Hematopoietic multipotent progenitor cell treated with erythropoietin and hydrocortisone succinate and interleukin-3 and kit ligand, for 6 days (in vitro differentiated cells): ENCODE data around the gene DLGAP5.

ENCODE experiments used
- DNase-seq: peaks from one replicate; pipeline ENCODE4 v3.0.0-alpha.2; 2015

The DLGAP5 gene

GRCh38 chr14:55180434-55180833, 11.0 kb downstream of the DLGAP5 start:
- no peak for DNase-seq

DNA sequence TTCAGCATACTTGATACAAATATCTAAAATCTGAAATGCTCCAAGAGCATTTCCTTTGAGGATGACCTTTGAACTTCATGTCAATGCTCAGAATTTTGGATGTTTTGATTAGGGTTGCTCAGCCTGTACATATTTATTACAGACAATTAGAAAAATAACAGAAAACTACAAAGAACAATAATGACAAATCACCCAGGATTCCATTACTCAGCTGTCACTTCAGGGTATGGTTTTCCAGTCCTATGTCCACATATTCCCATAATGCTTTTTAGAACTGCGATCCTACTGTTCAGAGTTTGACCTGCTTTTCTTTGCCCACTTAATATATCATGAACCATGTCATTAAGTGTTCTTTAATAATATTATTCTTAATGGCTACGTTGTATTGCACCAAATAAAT, 11.4 kb downstream of the DLGAP5 start:
- no peak for DNase-seq

GRCh38 chr14:55170526-55170925, 20.9 kb downstream of the DLGAP5 start:
- no peak for DNase-seq

DNA sequence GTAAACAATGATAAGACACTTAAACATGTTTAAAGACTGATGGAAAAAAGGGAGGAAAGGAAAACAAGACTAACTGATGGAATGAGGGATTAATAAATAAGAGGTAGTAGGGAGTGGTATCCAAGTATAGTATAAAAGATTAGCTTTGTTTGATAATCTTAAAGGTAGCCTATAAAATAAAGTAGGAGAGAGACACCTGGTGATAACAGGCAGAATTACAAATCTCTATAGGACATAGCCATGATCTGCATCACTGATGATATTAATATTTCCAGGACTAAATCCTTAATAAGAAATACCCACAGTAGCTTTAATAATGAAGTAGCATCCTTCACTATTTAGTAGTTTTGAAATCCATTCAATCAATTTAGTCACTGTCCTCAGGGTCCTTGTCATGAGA, 30.4 kb downstream of the DLGAP5 start:
- DNase-seq = peak; percentile 68

GRCh38 chr14:55158412-55158811, 33.0 kb downstream of the DLGAP5 start:
- DNase-seq = no peak

- DNase-seq = no peak
Measured at GRCh38 chr14:55157080-55157479, 34.3 kb downstream of the DLGAP5 start.

- no peak for DNase-seq
Measured at GRCh38 chr14:55153951-55154350, 37.4 kb downstream of the DLGAP5 start.

DNA sequence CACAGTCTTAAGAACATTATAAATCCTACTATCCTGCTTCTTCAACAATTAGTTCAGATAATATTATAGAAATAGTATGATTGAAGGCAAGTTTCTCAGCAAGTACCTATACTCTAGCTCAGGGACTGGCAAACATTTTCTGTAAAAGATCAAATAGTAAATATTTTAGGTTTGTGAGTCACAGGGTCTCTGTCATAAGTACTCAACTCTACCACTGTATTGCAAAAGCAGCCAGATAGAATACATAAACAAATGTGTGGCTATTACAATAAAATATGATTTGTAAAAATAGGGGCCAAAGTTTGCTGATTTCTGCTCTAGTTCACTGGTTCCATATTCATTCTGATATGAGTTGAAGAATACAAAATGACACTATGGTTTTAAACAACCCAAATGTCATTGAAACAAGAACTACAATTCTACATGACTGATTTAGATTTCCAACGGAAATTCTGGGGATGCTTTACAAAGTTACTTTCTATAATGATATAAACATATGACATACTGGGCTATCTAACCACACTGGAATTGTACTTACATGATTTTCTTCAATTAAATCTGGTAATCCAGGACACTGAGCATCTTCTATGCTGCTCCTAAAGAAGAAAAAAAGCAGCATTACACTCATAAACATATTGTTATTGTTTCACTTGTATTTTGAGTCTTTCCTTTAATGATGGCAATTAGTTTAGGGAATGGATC, 39.2 kb downstream of the DLGAP5 start:
- DNase-seq = no peak

GRCh38 chr14:55151601-55152000, 39.8 kb downstream of the DLGAP5 start:
- DNase-seq = no peak

GRCh38 chr14:55146425-55146824, 45.0 kb downstream of the DLGAP5 start:
- no peak for DNase-seq

DNA sequence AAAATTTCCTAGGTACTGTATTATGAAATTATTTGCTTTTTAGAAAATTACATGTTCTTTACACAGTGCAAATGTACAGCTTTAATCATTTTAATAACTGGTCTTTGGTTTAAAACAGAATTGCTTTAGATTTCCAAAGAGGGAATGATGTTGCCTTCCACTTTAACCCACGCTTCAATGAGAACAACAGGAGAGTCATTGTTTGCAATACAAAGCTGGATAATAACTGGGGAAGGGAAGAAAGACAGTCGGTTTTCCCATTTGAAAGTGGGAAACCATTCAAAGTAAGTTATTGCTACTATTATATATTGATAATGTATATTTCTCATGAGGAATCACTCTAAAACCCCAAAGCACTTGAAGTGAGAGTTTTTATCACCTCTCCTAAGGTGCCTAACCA, 48.9 kb downstream of the DLGAP5 start:
- no peak for DNase-seq

GRCh38 chr14:55141825-55142224, 49.6 kb downstream of the DLGAP5 start:
- no peak for DNase-seq

- no peak for DNase-seq
Measured at GRCh38 chr14:55139696-55140509, 51.5 kb downstream of the DLGAP5 start.

- no peak for DNase-seq
Measured at GRCh38 chr14:55139141-55139540, 52.2 kb downstream of the DLGAP5 start.

- peak; percentile 45 for DNase-seq
Measured at GRCh38 chr14:55138091-55138490, 53.3 kb downstream of the DLGAP5 start.

- DNase-seq = no peak
Measured at GRCh38 chr14:55136885-55137786, 54.2 kb downstream of the DLGAP5 start.

DNA sequence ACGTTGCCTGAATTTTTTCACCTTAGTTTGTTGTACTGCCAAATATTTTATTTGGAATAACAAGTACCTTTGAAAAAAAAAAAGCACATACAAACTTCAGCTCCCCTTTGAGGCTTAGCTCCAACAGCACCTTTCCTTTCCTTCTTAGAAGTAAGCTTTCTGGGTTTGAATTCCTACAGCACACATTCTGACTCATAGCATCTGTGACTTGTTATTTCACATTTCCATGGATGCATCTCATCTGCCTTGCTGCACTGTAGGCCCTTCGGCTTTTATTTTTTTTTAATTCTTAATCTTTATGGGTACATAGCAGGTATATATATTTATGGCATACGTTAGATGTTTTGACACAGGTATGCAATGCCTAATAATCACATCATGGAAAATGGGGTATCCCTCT, 55.1 kb downstream of the DLGAP5 start:
- DNase-seq = no peak

GRCh38 chr14:55133416-55133815, 58.0 kb downstream of the DLGAP5 start:
- peak; percentile 57 for DNase-seq

GRCh38 chr14:55131370-55132137, 59.8 kb downstream of the DLGAP5 start:
- peak; percentile 50 for DNase-seq

DNA sequence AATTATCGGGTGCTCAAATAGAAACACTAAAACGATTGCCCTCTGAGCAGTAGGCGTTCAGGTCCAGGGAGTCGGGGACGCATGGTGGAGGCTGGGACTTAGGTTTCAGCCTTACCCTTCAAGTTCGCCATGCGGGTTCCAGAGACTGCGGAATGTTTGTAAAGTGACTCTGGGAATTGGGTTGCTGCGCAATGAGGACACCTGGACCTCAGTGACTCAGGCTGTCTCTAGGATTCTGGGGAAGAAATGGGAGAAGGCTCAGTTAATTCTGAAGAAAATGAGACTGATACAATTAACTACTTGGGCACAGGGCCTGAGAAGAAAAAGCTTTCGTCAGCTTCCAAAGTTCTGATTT, 61.2 kb downstream of the DLGAP5 start:
- no peak for DNase-seq

GRCh38 chr14:55129428-55130195, 61.8 kb downstream of the DLGAP5 start:
- peak; percentile 51 for DNase-seq

- DNase-seq = peak; percentile 79
Measured at GRCh38 chr14:55129086-55129427, 62.3 kb downstream of the DLGAP5 start, which contains the start of gene LGALS3. LGALS3 (plus strand) TSS chr14:55129252; CDS start chr14:55137374, 8,122 bp downstream.
